Right forelimb (tissue), 1 donor: ENCODE results near the gene TBX15.
A peak's percentile ranks its signal among the peaks of the same experiment; 100 is the strongest.

ENCODE experiments used
- DNase-seq: peaks from one replicate; pipeline ENCODE4 v3.0.0-alpha.2; 2018

Gene TBX15

GRCh38 chr1:118878661-118879060 lies 109.5 kb downstream of the TBX15 start:
- DNase-seq, result no peak

GRCh38 chr1:118877668-118878396 lies 110.3 kb downstream of the TBX15 start:
- DNase-seq, result no peak

- no peak for DNase-seq
These were observed 116.5 kb downstream of the TBX15 start for GRCh38 chr1:118871582-118872171.

- no peak for DNase-seq
These were observed 119.8 kb downstream of the TBX15 start for GRCh38 chr1:118868387-118868786.

GRCh38 chr1:118866330-118866729 lies 121.8 kb downstream of the TBX15 start:
- DNase-seq, result no peak

- no peak for DNase-seq
These were observed 124.5 kb downstream of the TBX15 start for GRCh38 chr1:118863688-118864087.

GRCh38 chr1:118862755-118863154 lies 125.4 kb downstream of the TBX15 start:
- no peak for DNase-seq

- no peak for DNase-seq
These were observed 126.9 kb downstream of the TBX15 start for GRCh38 chr1:118861216-118861615.

GRCh38 chr1:118859999-118860398 lies 128.1 kb downstream of the TBX15 start:
- no peak for DNase-seq

GRCh38 chr1:118846443-118846842 lies 141.7 kb downstream of the TBX15 start:
- DNase-seq, result no peak

- DNase-seq, result peak; percentile 79
These were observed 145.5 kb downstream of the TBX15 start for GRCh38 chr1:118842452-118843201.

GRCh38 chr1:118841521-118841920 lies 146.6 kb downstream of the TBX15 start:
- DNase-seq, result no peak
